Measurements from ENCODE around the gene LRRN1.

DNA sequence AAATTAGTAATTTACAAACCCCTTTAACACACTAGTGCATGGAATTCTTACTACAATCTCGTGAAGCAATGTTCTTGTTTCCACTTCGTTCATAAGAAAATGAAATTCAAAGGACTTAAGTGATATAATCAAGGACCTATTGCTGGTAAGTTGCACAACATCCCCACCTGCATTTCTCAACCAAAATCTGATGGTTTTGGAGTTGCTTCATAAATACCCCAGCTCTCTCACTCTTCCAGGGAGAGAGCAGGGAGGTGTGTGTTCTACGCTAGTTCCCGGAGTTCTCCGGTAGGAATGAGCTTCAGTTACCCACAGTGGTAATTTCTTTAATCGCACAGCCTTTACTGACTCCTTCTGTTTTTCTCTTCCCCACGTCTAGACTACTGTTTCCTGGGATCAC lies 81.8 kb downstream of the LRRN1 start:
- TF ChIP-seq, protein P1, sequence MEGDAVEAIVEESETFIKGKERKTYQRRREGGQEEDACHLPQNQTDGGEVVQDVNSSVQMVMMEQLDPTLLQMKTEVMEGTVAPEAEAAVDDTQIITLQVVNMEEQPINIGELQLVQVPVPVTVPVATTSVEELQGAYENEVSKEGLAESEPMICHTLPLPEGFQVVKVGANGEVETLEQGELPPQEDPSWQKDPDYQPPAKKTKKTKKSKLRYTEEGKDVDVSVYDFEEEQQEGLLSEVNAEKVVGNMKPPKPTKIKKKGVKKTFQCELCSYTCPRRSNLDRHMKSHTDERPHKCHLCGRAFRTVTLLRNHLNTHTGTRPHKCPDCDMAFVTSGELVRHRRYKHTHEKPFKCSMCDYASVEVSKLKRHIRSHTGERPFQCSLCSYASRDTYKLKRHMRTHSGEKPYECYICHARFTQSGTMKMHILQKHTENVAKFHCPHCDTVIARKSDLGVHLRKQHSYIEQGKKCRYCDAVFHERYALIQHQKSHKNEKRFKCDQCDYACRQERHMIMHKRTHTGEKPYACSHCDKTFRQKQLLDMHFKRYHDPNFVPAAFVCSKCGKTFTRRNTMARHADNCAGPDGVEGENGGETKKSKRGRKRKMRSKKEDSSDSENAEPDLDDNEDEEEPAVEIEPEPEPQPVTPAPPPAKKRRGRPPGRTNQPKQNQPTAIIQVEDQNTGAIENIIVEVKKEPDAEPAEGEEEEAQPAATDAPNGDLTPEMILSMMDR (IDR thresholded peaks at IDR 0.05), result no peak
- no peak for TF ChIP-seq POLR2A (IDR thresholded peaks at IDR 0.05)
- TF ChIP-seq POLR2AphosphoS5 (IDR thresholded peaks at IDR 0.05), result no peak
